ENCODE data around the gene ROM1.

DNA sequence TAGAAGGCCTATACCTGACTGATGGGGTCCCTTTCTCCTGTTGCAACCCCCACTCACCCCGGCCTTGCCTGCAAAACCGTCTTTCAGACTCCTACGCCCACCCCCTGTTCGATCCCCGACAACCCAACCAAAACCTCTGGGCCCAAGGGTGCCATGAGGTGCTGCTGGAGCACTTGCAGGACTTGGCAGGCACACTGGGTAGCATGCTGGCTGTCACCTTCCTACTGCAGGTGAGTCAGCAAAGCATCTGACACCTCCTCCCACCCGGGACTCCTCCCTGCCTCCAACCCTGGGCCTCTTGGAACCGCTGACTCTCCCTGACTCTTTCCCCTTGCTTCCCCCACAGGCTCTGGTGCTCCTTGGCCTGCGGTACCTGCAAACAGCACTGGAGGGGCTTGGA lies 1.2 kb downstream of the ROM1 start:
- no peak for TF ChIP-seq POLR2A (IDR thresholded peaks at IDR 0.05)
- TF ChIP-seq, protein P1, sequence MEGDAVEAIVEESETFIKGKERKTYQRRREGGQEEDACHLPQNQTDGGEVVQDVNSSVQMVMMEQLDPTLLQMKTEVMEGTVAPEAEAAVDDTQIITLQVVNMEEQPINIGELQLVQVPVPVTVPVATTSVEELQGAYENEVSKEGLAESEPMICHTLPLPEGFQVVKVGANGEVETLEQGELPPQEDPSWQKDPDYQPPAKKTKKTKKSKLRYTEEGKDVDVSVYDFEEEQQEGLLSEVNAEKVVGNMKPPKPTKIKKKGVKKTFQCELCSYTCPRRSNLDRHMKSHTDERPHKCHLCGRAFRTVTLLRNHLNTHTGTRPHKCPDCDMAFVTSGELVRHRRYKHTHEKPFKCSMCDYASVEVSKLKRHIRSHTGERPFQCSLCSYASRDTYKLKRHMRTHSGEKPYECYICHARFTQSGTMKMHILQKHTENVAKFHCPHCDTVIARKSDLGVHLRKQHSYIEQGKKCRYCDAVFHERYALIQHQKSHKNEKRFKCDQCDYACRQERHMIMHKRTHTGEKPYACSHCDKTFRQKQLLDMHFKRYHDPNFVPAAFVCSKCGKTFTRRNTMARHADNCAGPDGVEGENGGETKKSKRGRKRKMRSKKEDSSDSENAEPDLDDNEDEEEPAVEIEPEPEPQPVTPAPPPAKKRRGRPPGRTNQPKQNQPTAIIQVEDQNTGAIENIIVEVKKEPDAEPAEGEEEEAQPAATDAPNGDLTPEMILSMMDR (IDR thresholded peaks at IDR 0.05), result no peak
- TF ChIP-seq EP300 (IDR thresholded peaks at IDR 0.05), result no peak
- peak in 1 of 3 donors; percentile 23 for TF ChIP-seq POLR2AphosphoS5 (IDR thresholded peaks at IDR 0.05)

Measured in stomach (tissue), 4 donors.